Activated T-cell treated with anti-CD3 and anti-CD28 coated beads for 48 hours (primary cell): ENCODE data around the gene KCNQ5.
"Not testable (repeated sequence)": the region's sequence is repeated elsewhere in the genome, so short reads cannot be mapped to it uniquely, and the experiment has no call there.

ENCODE experiments used
- DNase-seq: peaks from one replicate; pipeline ENCODE4 v3.0.0-alpha.2; 2020; ENCODE audit warnings: low read depth

KCNQ5 gene

DNA sequence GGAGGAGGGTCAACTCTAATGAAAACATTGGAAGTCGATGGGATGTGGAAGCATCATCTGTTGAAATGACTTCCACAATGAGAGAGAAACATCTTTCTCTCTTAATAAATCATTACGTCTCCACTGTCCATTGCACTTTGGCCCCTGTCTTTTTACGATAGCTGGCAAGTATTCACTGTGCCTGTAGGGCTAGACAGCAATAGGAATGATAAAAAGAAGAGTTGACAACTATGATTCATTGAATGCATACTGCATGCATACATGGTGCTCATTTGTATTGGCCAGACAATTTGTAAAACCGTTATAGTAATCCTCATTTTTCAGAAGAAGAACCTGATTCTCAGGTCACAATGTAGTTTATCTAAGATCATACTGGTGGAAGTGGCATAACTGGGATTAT is 220.3 kb downstream of the KCNQ5 start:
- DNase-seq: no peak

DNA sequence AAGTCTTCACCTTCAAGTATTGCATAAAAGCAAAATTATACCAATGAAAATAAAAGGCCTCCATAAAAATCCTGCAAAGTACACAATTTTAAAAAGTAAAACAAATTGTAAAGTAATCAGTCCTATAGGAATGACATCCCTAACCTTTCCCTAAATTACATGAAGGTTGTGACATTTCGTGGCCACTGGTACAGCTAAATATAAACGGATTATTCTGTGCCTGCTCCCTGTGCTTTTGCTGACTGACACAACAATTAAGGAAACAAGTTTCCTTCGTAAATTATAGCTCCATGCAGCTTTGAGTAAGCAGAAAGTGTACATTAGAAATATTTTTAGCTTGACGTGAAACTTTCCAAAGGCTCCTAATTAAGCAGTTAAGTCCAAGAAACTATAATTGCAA is 222.8 kb downstream of the KCNQ5 start:
- DNase-seq: no peak

DNA sequence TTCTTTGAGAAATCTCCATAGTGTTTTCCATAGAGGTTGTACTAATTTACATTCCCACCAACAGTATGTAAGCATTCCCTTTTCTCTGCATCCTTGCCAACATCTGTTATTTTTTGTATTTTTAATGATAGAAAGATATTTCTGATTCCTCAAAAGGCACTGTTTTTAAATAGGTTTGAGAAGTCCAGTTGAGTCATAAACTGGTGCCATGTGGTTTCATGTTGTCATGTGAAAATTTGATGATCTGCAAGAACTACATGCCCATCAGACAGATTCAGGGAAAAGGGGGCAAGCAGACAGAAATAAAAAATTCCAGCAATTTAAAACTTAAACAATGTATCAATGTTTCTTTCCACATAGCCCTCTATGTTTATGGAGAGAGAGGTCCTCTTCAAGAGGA is 227.5 kb downstream of the KCNQ5 start:
- no peak for DNase-seq

DNA sequence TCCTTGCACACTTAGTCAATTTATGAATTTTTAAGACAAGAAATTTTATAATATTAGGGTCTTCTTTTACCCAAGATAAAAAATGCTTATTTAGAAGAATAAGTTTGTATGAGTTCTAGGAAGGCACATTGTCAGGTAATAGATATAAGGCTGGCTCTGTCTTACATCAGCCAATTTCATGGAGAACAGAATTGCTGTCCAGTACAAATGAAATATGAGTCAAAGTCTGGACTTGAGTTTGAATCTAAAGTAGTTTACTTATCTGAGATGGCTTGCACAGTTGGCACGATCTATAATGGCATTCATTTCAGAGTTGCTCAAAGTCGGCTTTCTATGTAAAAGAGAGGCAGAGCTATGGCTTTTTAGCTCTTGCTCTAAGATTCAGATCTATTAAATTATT is 228.2 kb downstream of the KCNQ5 start:
- no peak for DNase-seq

DNA sequence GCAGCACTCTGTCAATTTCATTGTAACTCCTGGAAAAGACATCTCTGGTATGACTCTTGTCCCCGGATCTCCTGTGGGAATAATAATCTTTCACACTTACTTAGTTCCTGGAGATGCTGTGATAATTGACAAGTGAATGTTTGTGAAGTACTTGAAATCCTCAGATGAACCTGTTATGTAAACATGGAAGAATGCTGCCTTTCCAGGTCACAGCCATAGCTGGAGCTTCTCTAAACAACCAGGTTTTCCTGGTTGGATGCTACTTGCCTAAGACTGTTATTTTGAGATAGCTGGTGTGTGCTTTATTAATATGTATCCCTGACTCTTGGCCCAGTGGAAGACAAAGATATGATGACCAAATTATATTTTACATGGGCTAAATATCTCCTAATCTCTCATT is 228.6 kb downstream of the KCNQ5 start:
- no peak for DNase-seq

DNA sequence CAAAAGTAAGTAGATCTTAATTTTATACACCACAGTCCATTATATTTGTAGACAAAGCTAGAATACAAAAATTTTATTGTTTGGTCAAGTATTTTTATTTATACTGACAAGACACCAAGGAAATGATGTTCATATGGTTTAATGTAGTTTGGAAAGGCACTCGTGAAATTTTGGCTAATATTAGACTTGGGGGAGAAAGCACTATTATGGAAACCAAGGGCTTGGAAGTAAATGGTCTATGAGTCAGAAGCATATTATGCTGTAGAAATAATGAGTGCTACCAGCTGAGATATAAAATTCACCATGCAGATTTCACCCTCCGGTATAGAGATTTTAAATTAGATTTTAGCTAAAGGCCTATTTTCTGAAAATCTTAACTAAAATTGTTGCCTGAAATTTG is 233.6 kb downstream of the KCNQ5 start:
- no peak for DNase-seq

DNA sequence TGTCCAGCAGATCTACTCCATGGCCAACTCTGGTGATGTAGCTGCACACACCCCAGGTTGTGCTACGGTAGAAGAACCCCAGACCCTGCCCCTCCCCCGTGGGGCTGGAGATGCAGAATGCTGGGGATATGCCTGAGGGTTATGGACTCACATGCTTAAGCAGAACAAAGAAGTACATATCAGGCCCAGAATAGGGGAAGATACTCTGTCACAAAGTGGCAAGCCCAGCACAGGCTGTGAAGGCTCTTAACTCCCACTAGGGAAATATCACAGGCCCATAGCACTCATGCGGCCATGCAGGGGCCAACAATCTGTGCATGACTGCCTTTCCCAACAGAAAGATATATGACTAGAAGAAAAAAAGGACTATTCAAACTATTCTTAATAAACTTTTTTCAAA is 234.9 kb downstream of the KCNQ5 start:
- DNase-seq: no peak

DNA sequence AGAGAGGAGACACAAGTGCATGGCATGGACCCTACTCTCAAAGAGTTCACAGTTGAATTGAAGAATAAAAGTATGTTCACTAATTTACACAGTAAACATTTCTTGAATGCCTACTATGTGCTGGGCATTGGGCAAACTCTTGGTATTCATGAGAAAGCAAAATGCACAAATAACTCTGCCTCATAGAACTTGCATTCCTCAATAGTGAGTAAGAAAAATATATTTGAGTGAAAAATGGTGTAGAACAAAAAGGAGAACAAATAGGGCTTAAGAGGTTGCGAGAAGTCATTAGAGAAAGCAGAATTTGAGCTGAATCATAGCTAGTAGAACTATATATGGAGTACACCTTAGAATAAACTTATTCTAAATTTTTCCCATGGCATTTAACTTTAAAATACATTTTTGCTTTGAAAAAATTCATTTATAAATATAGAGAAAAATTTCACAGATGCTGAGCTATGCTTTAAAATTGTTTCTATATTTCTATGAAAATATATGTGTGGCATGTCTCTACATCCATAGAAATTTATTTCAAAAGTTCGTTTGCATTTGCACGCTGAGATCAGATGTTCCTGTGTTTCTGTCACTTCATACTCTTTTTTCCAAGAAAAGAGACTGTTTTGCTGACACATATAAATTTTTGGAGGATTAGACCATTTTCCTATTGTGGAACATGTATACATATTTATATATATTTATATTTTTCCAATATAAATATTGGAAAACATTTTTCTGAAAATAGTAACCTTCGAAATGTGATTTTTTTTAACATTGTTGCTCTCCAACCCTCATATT is 236.1 kb downstream of the KCNQ5 start:
- no peak for DNase-seq

DNA sequence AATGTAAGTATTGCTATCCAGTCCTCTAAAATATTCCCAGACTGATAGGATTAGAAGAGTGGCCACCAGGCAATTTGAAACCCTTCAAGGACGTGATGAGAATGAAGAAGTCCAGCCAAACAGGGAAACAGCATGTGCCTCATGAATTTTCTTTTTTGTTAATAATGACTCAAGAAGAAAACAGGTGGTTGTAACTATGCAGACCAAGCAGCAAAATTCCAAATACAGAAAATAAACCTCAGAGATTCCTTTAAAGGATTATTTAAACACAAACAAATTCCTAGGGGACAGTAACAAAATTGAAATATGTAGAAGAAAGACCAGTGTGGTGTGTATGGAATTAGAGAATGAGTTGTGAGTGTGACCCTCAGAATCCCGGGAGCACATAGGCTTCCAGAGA is 239.2 kb downstream of the KCNQ5 start:
- no peak for DNase-seq

DNA sequence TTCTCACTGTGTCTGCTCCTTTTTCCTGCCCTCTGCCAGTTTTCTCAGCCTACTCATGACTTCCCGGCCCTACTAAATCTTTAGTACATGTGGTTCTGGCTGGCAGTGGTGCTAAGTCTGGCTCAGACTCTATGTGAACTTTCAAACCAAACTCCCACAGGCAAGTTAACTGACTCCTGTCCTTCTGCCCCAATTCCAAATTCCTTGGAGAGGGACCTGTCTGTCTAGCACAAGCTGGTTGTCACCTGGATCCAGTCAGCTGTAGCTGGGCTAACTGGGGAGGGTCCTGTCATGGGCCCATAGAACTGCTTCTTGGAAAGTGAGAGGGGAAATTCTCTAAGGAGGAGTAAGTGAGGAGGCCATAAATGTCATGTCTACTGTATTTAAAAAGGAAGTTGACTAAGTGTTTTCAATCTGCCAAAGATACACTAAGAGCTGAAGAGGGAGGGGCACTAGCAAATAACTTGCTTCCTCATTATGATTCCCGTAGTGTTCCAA is 240.1 kb downstream of the KCNQ5 start:
- no peak for DNase-seq

DNA sequence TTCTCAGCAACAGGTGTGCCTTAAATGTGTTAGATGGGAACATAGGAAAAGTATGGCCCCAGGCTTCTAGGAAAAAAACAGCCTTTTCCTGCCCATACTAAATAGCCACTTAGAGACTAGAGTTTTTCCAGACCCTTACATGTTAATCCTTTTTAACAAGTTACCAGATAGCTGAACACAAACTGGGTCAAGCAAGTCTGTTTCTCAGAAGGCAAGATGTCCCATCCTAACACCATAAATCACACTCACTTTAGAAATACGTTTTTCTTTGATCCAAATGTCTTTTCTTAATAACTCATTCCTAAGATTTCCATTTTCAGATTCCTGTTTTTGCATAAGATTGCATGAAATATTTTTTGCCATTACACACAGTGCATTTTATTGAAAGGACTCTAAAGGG is 241.3 kb downstream of the KCNQ5 start:
- no peak for DNase-seq

DNA sequence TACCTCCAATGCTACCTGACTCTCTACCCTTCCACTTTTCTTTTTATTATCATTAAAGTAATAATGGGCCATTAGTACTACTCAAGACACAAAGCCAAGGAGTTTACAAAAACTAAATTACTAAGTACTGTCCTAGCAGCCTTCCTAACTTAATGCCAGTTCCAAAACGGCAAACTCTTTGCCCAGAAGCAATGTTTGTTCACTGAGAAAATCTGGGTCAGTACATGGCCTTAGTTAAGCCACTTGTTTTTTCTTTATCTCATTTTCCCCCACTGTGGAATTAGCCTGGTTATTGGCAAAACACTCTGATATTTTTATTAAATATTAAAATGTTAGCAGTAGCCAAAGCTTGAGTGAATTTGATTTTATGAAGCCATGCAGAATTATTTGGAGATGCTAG is 242.4 kb downstream of the KCNQ5 start:
- DNase-seq: no peak

DNA sequence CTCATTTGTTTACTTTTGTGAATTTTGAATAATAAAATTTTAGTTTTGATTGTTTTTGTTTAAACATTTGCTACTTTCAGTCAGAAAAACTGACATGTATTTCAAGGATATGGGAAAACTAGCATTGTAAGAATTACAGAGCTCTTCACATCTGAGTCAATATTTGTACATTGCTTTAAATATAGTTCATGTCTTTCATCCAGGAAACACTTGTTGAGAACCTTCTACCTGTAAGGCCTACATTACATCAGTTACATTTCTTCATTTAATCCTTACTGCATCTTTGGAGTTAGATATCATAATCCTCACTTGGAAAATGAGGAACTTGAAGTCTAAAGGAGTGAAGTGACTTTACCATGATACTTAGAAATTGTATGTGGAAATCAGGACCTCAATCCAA is 242.9 kb downstream of the KCNQ5 start:
- no peak for DNase-seq

DNA sequence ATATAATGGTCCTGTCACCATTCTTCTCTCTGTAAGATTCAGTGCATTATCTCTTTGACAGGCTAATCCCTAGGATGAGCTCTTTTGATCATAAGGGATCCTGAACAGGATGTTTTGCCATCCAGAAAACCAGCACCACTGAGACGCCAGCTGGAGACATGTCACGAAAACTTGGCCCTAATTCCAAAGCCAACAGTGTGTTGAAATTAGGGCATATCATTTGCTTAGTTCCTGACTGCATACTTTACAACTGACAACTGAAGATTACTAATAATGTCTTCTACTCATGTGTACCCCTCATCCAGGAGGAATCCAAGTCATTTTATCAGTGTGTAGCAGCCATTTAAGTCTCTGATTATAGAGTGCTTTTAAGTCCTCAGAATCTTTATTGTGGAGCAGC is 243.6 kb downstream of the KCNQ5 start:
- DNase-seq: no peak

DNA sequence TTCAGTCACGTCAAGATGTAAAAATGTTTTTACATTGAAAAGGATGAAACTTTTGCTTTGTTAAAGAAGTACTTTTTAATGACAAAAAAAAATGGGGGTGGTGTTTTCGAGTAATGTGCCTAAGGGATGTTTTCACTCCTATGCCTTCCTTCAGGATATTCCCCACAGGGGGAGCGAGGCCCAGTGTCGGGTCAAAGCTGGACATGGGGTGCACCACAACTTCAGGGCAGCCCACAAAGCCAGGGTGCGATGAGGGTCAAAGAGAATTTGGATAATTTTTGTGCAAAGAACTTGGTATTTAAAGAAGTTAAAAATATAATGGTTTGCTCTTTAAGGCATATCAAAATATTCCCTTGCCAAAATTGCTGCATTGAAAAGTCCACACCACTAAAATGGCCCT is 247.8 kb downstream of the KCNQ5 start:
- DNase-seq: no peak

DNA sequence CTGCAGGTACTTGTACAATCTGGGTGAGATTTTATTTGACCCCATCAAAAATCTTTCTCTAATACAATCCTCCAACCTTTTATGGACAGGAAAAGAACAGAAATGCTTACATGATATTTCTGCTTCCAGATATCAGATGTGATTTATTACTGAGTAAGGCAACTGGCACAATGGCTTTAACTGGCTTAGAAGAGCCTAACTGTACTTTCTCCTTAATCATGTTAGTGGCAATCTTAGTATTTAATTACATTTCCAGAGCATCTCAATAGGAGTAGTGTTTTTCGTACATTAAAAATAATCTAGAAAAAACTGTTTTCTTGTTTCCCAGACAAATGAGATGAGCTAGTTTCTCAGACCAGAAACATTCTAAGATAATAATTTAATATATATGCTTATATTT is 251.6 kb downstream of the KCNQ5 start:
- DNase-seq: no peak

DNA sequence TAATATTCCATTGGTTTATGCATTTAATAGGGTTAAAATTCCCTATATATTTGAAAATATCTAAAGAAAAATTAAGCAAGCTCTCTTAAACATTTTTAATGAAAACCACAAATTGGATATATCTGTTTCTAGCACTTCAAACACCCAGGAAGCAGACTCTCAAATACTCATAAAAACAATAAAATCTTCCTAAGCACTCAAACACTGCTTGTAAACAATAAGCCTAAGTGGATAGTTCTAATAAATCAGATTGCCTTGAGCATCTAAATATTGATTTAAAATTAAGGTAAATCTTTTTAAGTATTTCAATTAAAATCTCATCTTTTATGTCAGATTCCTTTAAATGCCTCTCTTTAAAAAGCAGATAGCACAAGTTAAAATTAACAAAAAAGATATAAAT is 254.4 kb downstream of the KCNQ5 start:
- DNase-seq: no peak

DNA sequence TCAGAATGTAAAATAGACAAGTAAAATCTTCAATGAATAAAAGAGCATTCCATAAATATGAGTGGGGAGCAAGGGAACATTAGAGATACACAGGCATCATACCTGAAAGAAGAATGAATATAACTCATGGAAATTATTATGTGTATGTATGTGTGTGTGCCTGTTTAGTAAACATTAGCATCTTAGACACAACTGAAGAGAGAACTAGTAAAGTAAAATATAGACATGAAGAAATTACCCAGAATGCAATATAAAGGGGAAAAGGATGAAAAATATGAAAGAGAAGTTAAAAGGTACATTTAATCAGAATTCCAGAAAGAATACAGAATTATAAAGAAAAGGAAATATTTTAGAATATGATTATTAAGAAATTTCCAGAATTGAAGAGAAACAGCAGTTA is 264.3 kb downstream of the KCNQ5 start:
- DNase-seq: no peak

DNA sequence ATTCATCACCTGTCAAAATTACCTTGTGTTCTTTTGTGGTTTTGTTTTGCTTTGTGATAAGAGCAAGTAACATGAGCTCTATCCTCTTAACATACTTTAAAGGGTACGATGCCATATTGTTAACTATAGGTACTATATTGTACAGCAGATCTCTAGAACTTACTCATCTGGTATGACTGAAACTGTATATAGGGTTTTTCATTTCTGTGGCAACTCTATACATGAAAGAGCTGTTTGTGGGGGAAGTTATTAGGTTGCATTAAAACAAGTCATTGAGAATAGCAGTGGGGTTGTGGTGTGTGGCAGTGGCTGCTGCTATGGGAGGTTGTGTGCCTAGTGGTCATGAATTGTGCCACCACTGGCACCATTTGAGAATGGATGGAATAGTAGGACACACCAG is 268.4 kb downstream of the KCNQ5 start:
- DNase-seq: no peak

DNA sequence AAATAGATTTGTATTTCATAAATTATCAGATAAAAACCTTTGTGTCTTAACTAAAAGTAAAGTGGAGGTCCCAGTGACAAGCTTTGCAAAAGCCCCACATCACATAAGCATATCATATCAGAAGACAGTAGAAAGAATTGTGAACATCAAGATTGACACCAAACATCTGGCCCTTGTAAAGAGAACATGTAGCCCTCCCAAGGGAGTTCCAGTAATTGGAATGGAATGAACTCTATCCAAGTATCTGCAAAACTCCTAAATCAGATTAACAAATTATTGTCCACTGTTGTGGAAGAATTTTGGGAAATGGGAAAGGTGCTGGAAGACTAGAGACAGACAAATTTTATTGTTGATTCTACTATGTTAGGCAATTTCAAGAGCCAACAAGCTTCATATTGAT is 268.8 kb downstream of the KCNQ5 start:
- no peak for DNase-seq

DNA sequence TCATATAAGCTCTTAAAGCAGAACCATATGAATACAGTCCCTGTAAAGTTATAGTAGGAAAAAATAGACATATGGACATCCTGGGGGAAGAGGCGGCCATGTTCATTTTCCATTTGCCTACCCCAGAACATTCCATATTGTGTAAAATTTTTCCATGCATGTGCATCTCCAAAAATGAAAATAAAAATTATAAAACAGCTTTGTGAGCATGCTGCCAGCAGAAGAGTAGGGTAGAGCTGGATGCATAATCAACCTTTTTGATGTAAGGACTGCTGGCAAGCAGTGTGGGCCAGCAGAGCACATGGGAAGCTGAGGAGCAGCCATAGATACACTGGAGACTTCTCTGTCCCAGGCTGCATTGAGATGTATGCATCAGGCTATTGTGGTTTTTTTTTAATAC is 271.0 kb downstream of the KCNQ5 start:
- DNase-seq: no peak

DNA sequence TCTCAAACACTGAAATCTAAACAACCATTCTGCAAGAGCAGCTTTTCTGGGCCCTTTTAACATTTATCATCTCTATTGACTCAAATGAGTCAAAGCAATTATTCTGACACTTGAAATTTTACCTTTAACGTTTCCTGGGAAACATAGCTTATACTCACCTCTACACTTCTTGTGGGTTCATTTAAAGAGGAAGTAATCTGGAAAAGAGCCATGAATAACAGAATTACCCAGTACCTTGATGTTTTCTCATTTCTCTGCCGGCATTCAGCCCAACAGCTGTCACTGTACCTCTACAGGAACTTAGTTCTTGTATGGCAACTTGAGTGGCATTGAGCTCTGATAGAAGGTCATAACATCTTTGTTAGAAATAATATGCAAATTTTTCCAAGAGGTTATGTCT is 272.2 kb downstream of the KCNQ5 start:
- no peak for DNase-seq

DNA sequence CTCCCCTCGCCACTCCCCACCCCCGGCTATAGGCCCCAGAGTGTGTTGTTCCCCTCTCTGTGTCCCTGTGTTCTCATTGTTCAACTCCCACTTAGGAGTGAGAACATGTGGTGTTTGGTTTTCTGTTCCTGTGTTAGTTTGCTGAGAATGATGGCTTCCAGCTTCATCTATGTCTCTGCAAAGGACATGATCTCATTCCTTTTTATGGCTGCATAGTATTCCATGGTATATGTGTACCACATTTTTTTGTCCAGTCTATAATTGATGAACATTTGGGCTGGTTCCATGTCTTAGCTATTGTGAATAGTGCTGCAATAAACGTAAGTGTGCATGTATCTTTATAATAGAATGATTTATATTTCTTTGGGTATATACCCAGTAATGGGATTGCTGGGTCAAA is 276.4 kb downstream of the KCNQ5 start:
- not testable (repeated sequence) for DNase-seq

DNA sequence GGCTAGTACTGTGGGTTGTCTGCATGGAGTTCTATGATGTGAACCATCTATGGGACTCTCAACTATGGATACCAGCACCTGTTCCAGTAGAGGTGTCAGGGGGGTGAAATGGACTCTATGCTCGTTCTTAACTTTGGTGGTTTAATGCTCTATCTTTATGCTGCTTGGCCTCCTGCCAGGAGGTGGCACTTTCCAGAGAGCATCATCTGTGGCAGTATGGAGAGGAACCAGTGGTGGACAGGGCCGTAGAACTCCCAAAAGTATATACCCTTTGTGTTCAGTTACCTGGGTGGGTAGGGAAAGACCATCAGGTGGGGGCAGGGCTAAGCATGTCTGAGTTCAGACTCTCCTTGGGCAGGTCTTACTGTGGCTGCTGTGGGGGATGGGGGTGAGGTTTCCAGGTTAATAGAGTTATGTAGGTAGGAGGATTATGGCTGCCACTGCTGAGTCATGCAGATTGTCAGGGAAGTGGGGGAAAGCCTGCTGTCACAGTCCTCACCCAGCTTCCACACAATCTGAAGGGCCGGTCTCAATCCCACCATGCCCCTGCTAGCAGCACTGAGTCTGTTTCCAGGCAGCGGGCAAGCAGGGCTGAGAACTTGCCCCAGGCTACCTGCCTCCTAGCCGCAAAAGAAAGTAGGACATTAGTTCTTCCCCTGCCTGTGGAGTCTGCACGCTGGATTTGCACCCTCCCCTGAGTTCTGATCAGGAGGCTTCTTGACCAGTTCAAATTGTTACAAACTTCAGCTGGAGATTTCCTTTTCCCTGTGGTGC is 284.0 kb downstream of the KCNQ5 start:
- no peak for DNase-seq
